NCI-H69 (cell line): ENCODE results near the gene RTRAF.

Experiments used
- DNase-seq: peaks from one replicate; lab custom pipeline; 2025; lab: John Stamatoyannopoulos, UW

Gene RTRAF

GRCh38 chr14:51996148-51996746 lies 6.9 kb downstream of the RTRAF start:
- peak; percentile 32 for DNase-seq

- no peak for DNase-seq
Measured at GRCh38 chr14:51998348-51998747, 9.0 kb downstream of the RTRAF start.

- no peak for DNase-seq
Measured at GRCh38 chr14:51999084-51999483, 9.7 kb downstream of the RTRAF start.

DNA sequence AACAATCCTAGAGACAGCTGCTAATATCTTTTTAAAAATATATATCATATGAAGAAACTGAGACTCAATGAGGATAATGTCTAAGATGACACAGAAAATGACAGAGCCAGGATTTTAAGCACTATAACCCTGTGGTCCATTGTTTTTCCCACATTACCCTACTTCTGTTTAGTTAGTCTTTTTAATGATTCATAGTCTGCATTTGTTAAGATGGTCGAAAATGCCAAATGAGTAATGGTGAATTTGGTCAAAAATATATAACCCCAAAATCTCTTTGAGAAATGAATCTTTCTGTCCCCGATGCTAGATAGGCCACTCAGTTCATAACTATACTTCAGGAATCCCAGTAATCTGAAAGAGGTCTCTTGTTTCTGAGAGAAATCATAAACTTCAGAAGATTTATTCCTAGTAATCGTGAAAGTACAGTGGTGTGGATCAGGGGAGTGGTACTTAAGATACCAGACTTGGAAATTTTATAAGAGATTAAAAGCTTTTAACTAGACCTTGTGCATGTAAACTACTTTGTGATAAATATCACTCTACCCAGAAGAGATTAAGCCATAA lies 10.8 kb downstream of the RTRAF start:
- DNase-seq, result no peak

- no peak for DNase-seq
Measured at GRCh38 chr14:52000696-52001095, 11.3 kb downstream of the RTRAF start.

DNA sequence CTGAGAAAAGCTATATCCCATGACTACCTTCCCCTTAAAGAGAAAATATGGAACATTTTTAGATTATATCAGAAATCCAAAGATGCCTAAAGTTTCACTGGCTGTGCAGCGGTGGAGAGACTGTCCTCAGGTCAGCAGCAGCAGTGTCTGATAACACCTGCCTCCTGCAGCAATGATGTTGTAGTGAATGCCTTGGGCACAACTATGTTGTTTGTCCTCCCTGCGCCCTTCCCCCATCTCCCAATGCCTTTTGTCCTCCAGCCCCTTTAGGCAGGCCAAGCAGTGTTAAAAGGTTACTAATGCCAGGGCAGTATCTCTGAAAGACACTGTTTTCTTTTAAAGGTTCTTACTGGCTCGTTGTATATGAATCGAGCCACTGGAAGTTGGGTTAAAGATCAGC lies 13.2 kb downstream of the RTRAF start:
- DNase-seq, result no peak

GRCh38 chr14:52003324-52003723 lies 14.0 kb downstream of the RTRAF start:
- no peak for DNase-seq

GRCh38 chr14:52005625-52006024 lies 16.3 kb downstream of the RTRAF start:
- no peak for DNase-seq

DNA sequence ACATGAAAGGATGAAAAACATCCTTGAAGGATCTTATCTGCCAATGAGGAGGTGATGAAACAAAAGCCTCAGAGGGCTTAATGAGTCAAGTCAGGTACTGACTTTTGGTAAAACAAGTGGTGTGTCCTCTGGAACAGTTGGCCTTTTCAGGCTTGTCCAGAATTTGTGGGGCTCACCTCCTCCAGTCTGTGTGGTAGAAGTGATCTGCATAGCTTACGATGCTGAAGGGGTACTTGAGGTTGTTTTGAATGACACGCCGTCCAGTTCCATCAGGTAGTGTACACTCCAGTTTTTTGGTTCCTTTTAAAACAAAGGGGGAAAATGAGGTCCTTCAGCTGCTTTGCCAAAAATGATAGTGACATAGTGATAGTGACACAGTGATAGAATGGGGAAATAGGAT lies 17.0 kb downstream of the RTRAF start:
- DNase-seq, result no peak

DNA sequence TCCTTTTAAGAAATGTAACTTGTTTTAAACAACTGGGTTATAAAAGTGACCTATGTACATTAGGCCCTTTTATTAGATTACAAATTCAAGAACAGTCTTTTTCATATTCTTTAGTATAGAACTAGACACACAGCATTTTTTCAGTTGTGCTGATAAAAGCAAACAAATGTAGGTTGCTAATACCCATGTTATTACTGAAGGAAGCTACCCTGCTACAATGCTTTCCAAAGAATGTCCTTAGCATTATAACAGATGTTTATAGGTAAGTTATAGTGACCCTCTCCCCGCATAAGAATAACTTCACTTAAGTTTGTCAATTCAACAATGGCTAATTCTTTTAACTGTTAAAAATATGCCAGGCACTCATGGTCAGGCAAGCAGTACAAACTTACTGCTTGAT lies 17.9 kb downstream of the RTRAF start:
- DNase-seq, result no peak

DNA sequence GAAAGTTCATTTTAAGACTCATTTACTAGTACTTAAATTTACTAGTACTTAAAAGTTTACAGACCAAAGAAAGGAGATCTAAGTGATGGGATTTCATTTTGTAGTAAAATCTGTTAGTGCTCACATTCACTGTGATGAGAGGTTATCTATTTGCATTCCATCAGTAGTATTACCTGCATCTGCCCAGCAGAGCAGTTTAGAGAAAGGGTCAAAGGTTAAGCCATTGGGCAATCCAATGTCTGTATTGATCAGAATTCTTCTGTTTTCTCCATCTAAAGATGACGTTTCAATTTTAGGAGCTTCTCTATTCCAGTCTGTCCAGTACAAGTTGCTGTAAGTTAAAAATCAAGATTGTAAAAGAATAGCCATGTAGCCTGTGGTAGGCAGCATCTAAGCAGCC lies 18.3 kb downstream of the RTRAF start:
- DNase-seq, result no peak

GRCh38 chr14:52008136-52008535 lies 18.8 kb downstream of the RTRAF start:
- DNase-seq, result no peak

- DNase-seq, result no peak
Measured at GRCh38 chr14:52010173-52010693, 20.9 kb downstream of the RTRAF start.

- no peak for DNase-seq
Measured at GRCh38 chr14:52011523-52011922, 22.2 kb downstream of the RTRAF start.

DNA sequence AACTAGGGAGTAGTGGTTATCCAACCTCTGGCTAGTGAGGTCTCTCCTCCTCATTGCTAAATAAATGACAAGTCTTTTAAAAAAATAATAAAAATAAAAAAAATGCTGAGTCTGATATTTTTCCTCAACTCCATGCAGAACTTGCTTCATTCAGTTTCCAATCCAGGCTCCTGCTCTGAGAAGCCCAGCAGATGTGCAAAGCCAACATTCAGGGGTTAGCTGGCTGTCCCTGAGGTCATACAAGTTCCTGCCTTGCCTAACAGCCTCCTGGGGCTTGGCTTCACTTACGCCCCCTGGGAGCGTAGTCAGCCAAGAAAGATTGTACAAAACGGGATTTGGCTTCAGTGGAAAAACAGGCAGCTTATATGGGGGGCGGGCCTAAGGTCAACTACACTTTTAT lies 23.3 kb downstream of the RTRAF start:
- peak; percentile 29 for DNase-seq

DNA sequence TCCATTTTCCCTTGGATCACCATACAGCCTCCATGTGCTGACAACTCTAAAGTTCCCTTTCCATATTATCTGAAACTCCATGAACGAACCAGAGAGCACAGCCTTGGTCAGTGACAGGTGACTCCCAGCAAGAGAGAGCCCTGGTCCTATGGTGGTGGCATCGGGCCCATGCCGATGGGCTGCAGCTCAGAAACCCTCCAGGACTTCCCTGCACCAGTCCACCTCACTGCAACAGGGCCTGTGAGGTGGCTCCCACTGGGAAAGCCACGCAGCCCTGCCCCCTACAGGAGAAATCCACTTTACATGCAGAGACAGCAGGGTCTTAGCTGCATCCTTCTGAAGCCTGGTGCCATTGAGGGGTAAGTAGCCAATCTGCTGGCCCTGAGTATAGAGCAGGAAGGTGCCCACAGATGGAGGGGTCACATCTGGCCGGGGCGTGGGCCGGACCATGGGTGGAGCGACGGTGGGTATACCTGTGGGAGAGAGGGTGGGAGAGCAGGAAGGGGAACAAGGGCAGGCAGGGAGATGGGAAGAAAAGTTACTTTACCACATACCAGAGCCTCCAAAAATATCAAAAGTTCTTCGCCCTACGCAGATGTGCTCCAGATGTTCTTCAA lies 24.7 kb downstream of the RTRAF start:
- DNase-seq, result peak; percentile 59

DNA sequence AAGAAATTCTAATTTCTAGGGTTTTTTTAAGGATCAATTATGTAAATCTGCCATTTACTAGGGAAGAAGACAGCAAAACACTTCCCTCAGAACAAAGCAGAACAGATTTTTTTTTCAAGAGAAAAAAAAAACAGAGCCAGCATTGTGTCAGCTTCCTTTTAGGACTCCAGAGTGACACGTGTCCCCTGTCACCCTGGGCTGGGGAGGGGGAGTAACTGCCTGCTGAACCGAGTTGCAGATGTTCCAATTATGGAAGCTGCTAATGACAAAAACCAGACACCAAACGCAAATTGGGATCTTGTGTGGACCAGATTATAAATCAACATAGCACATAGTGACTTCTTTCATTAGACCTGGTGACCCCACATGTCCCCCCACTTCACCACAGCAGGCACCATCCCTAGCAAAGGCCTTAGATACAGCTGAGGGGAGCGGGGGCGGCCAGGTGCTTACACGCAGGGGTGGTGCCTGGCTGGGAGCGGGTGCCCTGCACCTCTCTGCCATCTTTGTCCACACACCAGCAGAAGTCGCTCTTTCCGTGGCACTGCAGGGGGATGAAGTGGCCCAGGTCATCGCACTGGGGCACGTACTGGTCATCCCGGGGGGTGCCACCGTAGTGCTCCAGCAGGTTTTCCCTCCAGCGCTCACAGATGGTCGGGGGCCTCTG lies 25.4 kb downstream of the RTRAF start:
- DNase-seq, result no peak

DNA sequence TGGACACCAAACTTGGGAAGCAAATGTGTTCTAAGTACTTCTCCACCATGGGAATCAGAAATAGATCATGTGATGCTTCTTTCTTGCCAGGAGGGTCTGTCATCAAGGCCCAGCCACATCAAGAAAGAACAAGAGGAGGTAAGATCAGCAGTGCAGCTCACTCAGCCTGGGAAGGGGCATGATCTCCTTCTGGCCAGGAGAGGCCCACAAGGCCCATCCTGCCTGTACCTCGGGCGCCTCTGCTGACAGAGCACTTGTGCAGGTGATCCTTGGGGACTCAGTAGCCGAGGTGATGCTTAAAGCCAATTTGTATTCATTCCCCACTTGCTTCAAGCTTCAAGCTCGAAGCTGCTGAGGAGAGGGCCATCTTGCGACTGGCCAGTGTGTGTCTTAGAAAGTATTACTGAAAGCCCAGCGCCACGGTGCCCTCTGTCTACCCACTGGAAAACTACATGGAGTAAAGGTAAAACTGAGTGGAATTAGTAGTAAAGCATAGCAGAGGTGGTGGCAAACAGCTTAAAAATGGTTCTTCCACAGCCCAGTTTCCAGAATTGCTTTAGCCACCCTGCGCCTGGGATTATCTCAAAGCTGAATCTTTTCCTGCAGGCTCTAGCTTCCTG lies 26.2 kb downstream of the RTRAF start:
- DNase-seq, result peak; percentile 40

GRCh38 chr14:52018252-52018651 lies 28.9 kb downstream of the RTRAF start:
- DNase-seq, result no peak

DNA sequence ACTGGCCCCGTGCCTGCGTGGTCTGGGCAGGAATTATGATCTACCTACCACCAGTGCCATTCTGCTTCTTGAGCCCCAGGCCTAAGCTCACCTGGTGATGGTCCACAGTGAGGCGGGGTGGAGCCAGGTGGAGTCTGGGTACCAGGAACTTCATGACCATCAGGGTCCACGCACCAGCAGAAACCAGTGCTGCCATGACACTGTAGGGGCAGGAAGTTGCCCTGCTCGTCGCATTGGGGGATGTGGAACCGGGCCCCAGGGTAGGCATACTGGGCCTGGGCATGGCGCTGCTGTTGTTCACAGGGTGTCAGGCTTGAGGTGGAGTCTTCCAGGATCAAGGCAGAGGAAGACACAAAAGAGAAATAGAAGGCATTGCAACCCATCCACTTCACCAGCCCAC lies 29.6 kb downstream of the RTRAF start:
- no peak for DNase-seq

DNA sequence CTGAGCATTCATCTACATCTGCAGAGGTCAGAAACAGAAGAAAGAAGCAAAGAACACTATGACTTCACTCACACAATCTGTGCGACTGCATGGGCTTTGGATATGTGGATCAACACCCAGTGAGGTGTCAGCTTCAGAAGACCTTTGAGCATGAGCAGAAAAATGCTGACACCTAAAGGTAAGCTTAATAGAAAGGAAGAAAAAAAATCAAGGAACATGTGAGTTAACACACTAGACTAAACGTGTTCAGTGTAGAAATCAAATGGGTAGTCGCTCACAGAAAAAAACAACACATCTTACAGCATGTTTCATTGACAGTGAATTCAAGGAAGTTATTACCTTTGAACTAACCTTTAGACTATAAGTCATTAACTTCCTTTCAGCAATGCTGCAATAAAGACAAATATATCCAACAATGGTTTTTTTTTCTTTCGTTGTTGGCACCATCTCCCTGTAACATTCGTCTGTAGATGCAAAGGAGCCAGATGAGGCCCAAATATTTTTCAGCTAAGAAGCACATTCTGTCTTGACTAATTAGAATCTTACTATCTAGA lies 30.9 kb downstream of the RTRAF start:
- no peak for DNase-seq
